Central memory CD4-positive, alpha-beta T cell (primary cell): ENCODE results near the gene TRPM7.
"Not testable (repeated sequence)": the region's sequence is repeated elsewhere in the genome, so short reads cannot be mapped to it uniquely, and the experiment has no call there.

Source experiments
- DNase-seq: peaks from one replicate; pipeline ENCODE4 v3.0.0; 2022
- total RNA-seq, 3 experiments: gene quantifications; one replicate each; lab custom pipeline; 2026; lab: John Stamatoyannopoulos, UW

The TRPM7 gene
- 167 to 268 (median 240) reads per million in 3 experiments for total RNA-seq

- peak; percentile 87 for DNase-seq
These were observed at the start of gene TRPM7 for GRCh38 chr15:50686469-50687301. Gene TRPM7 (minus strand): TSS chr15:50686797. CDS start chr15:50686533, 264 bp downstream.

GRCh38 chr15:50735156-50735555 is 48.6 kb upstream of the TRPM7 start:
- no peak for DNase-seq

GRCh38 chr15:50726315-50726714 is 39.7 kb upstream of the TRPM7 start:
- no peak for DNase-seq

GRCh38 chr15:50718700-50719125 is 32.1 kb upstream of the TRPM7 start:
- DNase-seq = no peak

GRCh38 chr15:50712018-50712417 is 25.4 kb upstream of the TRPM7 start:
- no peak for DNase-seq

GRCh38 chr15:50710585-50710984 is 24.0 kb upstream of the TRPM7 start:
- no peak for DNase-seq

- no peak for DNase-seq
These were observed 21.4 kb upstream of the TRPM7 start for GRCh38 chr15:50707878-50708427.

- DNase-seq = no peak
These were observed 16.3 kb upstream of the TRPM7 start for GRCh38 chr15:50702762-50703334.

- no peak for DNase-seq
These were observed 11.5 kb upstream of the TRPM7 start for GRCh38 chr15:50698101-50698500.

- DNase-seq = no peak
These were observed 10.7 kb upstream of the TRPM7 start for GRCh38 chr15:50697109-50697797.

GRCh38 chr15:50694634-50695165 is 8.1 kb upstream of the TRPM7 start:
- not testable (repeated sequence) for DNase-seq

- no peak for DNase-seq
These were observed 805 bp upstream of the TRPM7 start for GRCh38 chr15:50687302-50687902.

- peak; percentile 77 for DNase-seq
These were observed 575 bp downstream of the TRPM7 start for GRCh38 chr15:50685976-50686468.

- DNase-seq = no peak
These were observed 1.2 kb downstream of the TRPM7 start for GRCh38 chr15:50685191-50685975.

- no peak for DNase-seq
These were observed 5.1 kb downstream of the TRPM7 start for GRCh38 chr15:50681467-50681866.

GRCh38 chr15:50676799-50677483 is 9.7 kb downstream of the TRPM7 start:
- no peak for DNase-seq

- DNase-seq = peak; percentile 21
These were observed 11.0 kb downstream of the TRPM7 start for GRCh38 chr15:50675535-50676144.

- no peak for DNase-seq
These were observed 16.5 kb downstream of the TRPM7 start for GRCh38 chr15:50670115-50670514.

- DNase-seq = no peak
These were observed 17.0 kb downstream of the TRPM7 start for GRCh38 chr15:50669611-50670010.

GRCh38 chr15:50665938-50666337 is 20.7 kb downstream of the TRPM7 start:
- DNase-seq = no peak
